ENCODE results near the gene PRSS22.
A peak's percentile ranks its signal among the peaks of the same experiment; 100 is the strongest.

PRSS22 gene

GRCh38 chr16:2848933-2849725 is 8.8 kb downstream of the PRSS22 start:
- DNase-seq, result no peak

GRCh38 chr16:2846511-2847310 is 11.3 kb downstream of the PRSS22 start:
- DNase-seq, result no peak

GRCh38 chr16:2845116-2845515 is 12.9 kb downstream of the PRSS22 start:
- DNase-seq, result no peak

GRCh38 chr16:2843526-2843925 is 14.4 kb downstream of the PRSS22 start:
- no peak for DNase-seq

GRCh38 chr16:2842340-2843000 is 15.5 kb downstream of the PRSS22 start:
- peak; percentile 49 to 68 (median 55) for DNase-seq

- no peak for DNase-seq
Measured at GRCh38 chr16:2841606-2842339, 16.2 kb downstream of the PRSS22 start.

- no peak for DNase-seq
Measured at GRCh38 chr16:2840914-2841313, 17.1 kb downstream of the PRSS22 start.

- no peak for DNase-seq
Measured at GRCh38 chr16:2839650-2840450, 18.1 kb downstream of the PRSS22 start.

GRCh38 chr16:2838928-2839327 is 19.0 kb downstream of the PRSS22 start:
- no peak for DNase-seq

- no peak for DNase-seq
Measured at GRCh38 chr16:2836646-2837508, 21.1 kb downstream of the PRSS22 start.

GRCh38 chr16:2835638-2836493 is 22.1 kb downstream of the PRSS22 start:
- no peak for DNase-seq

GRCh38 chr16:2834968-2835367 is 23.0 kb downstream of the PRSS22 start:
- DNase-seq, result no peak

GRCh38 chr16:2833776-2834175 is 24.2 kb downstream of the PRSS22 start:
- no peak for DNase-seq

GRCh38 chr16:2831203-2831602 is 26.8 kb downstream of the PRSS22 start:
- DNase-seq, result no peak

- DNase-seq, result no peak
Measured at GRCh38 chr16:2830355-2830695, 27.6 kb downstream of the PRSS22 start.

GRCh38 chr16:2829501-2830354 is 28.2 kb downstream of the PRSS22 start, which contains the start of gene ZG16B:
Gene ZG16B, plus strand, starts transcription at chr16:2830303. Its CDS starts 139 bp downstream, at chr16:2830442.
- DNase-seq, result no peak

GRCh38 chr16:2828876-2829430 is 29.0 kb downstream of the PRSS22 start:
- no peak for DNase-seq

GRCh38 chr16:2828521-2828840 is 29.5 kb downstream of the PRSS22 start:
- no peak for DNase-seq

All from activated CD4-positive, CD25-positive, alpha-beta regulatory T cell (primary cell).